ENCODE measurements around the gene KRTAP9-1. TPM values are rescaled to one million over a fixed set of nuclear protein-coding genes. Genes with fewer than 3 reads are reported as not detected.
A peak's percentile ranks its signal among the peaks of the same experiment; 100 is the strongest.
"Not testable (repeated sequence)": the region's sequence is repeated elsewhere in the genome, so short reads cannot be mapped to it uniquely, and the experiment has no call there.

Gene KRTAP9-1
- polyA plus RNA-seq, 3 donors, result not detected

DNA sequence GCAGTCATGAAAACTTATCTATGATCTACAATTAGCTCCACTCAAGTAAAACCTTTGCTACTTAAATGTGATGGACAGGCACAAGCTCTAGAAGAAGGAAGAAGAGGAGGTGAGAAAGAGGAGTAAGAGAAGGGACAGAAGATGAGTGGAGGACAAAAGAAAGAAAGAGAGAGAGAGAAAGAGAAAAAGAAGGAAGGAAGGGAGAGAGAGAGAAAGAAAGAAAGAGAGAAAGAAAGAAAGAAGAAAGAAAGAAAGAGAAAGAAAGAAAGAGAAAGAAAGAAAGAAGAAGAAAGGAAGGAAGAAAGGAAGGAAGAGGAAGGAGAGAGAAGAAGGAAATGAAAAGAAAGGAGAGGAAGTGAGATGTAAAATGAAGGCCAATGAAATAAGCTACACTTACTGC is 40.4 kb downstream of the KRTAP9-1 start:
- H3K27ac Mint-ChIP-seq, result no peak overlapping the region
- Histone ChIP-seq H3K27me3 (ENCODE audit: control insufficient read depth in 2 of 2, insufficient read depth in 2 of 2, low read length in 2 of 2) (peaks cover 0 to 3% of the 10 kb centered on the region in 2 donors), H2AFZ (ENCODE audit: insufficient read depth, low read depth, low read length, poor library complexity, severe bottlenecking) (no peak overlapping the region), H3K9ac (ENCODE audit: insufficient read depth, low read length, poor library complexity, severe bottlenecking) (no peak overlapping the region), H3K4me2 (replicated peaks; ENCODE audit: extremely low read depth, low read length, poor library complexity, severe bottlenecking) (no peak overlapping the region), H3K4me3 (replicated peaks in 1 of 3; ENCODE audit: low read depth in 2 of 3, low read length in 3 of 3) (no peak overlapping the region), H3K79me2 (ENCODE audit: insufficient read depth, low read length) (no peaks in the 10 kb centered on the region), H4K20me1 (ENCODE audit: insufficient read depth, low read length) (no peaks in the 10 kb centered on the region), H3K27ac (ENCODE audit: low read depth in 1 of 2, low read length in 2 of 2) (no peak overlapping the region), H3K4me1 (ENCODE audit: control insufficient read depth in 1 of 2, insufficient read depth in 2 of 2, low read length in 2 of 2) (no peaks in the 10 kb centered on the region), H3K9me3 (replicated peaks in 1 of 2; ENCODE audit: control insufficient read depth in 1 of 2, insufficient read depth in 1 of 2, low read length in 2 of 2) (no peaks in the 10 kb centered on the region), H3K36me3 (replicated peaks in 1 of 2; ENCODE audit: control insufficient read depth in 1 of 2, insufficient read depth in 2 of 2, low read length in 2 of 2) (no peaks in the 10 kb centered on the region)
- peaks cover 0 to 3% (median 0%) of the 10 kb centered on the region in 7 donors for H3K9me3 Mint-ChIP-seq
- no peak overlapping the region for H3K4me3 Mint-ChIP-seq
- TF ChIP-seq, protein P1, sequence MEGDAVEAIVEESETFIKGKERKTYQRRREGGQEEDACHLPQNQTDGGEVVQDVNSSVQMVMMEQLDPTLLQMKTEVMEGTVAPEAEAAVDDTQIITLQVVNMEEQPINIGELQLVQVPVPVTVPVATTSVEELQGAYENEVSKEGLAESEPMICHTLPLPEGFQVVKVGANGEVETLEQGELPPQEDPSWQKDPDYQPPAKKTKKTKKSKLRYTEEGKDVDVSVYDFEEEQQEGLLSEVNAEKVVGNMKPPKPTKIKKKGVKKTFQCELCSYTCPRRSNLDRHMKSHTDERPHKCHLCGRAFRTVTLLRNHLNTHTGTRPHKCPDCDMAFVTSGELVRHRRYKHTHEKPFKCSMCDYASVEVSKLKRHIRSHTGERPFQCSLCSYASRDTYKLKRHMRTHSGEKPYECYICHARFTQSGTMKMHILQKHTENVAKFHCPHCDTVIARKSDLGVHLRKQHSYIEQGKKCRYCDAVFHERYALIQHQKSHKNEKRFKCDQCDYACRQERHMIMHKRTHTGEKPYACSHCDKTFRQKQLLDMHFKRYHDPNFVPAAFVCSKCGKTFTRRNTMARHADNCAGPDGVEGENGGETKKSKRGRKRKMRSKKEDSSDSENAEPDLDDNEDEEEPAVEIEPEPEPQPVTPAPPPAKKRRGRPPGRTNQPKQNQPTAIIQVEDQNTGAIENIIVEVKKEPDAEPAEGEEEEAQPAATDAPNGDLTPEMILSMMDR (IDR thresholded peaks at IDR 0.05), result no peak
- H3K36me3 Mint-ChIP-seq, result no peaks in the 10 kb centered on the region
- H3K27me3 Mint-ChIP-seq (ENCODE audit: low read depth in 3 of 3), result peaks cover 3 to 20% (median 4%) of the 10 kb centered on the region in 3 donors
- no peaks in the 10 kb centered on the region for H3K4me1 Mint-ChIP-seq
- DNase-seq, result no peak
- intact Hi-C loops (cut with micrococcal nuclease), result no loop called here

DNA sequence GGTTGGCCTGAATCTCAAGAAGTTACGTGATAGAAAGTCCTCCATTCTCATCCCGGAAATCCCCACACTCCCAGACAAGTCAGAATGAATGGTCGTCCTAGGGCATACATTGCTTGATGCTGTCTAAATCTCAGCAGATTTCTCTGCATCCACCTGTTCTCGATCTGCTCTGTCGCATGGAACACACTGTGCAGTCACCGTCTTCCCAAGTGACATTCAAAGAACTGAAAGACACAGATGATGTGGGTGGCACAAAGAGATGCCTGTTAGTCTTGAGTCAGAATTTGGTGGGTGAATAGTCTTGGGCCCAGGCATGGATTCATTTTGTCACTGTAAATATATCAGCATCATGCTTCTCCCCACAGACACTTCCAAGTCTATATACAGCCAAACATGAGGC is 42.0 kb downstream of the KRTAP9-1 start:
- H3K27ac Mint-ChIP-seq, result no peak overlapping the region
- Histone ChIP-seq H3K27ac (ENCODE audit: low read depth in 1 of 2, low read length in 2 of 2) (no peak overlapping the region), H3K4me2 (replicated peaks; ENCODE audit: extremely low read depth, low read length, poor library complexity, severe bottlenecking) (no peak overlapping the region), H3K9ac (ENCODE audit: insufficient read depth, low read length, poor library complexity, severe bottlenecking) (no peak overlapping the region), H3K36me3 (replicated peaks in 1 of 2; ENCODE audit: control insufficient read depth in 1 of 2, insufficient read depth in 2 of 2, low read length in 2 of 2) (no peaks in the 10 kb centered on the region), H3K4me1 (ENCODE audit: control insufficient read depth in 1 of 2, insufficient read depth in 2 of 2, low read length in 2 of 2) (no peaks in the 10 kb centered on the region), H3K79me2 (ENCODE audit: insufficient read depth, low read length) (no peaks in the 10 kb centered on the region), H4K20me1 (ENCODE audit: insufficient read depth, low read length) (no peaks in the 10 kb centered on the region), H3K27me3 (ENCODE audit: control insufficient read depth in 2 of 2, insufficient read depth in 2 of 2, low read length in 2 of 2) (peaks cover 0 to 3% of the 10 kb centered on the region in 2 donors), H3K9me3 (replicated peaks in 1 of 2; ENCODE audit: control insufficient read depth in 1 of 2, insufficient read depth in 1 of 2, low read length in 2 of 2) (no peaks in the 10 kb centered on the region), H3K4me3 (replicated peaks in 1 of 3; ENCODE audit: low read depth in 2 of 3, low read length in 3 of 3) (no peak overlapping the region), H2AFZ (ENCODE audit: insufficient read depth, low read depth, low read length, poor library complexity, severe bottlenecking) (no peak overlapping the region)
- peaks cover 4 to 20% (median 8%) of the 10 kb centered on the region in 3 donors for H3K27me3 Mint-ChIP-seq (ENCODE audit: low read depth in 3 of 3)
- 90% methylated on average over 2 of the region's 6 CpGs for WGBS (ENCODE audit: insufficient coverage)
- TF ChIP-seq, protein P1 (IDR thresholded peaks at IDR 0.05), result no peak
- H3K4me1 Mint-ChIP-seq, result no peaks in the 10 kb centered on the region
- H3K36me3 Mint-ChIP-seq, result no peaks in the 10 kb centered on the region
- H3K9me3 Mint-ChIP-seq, result peaks cover 0 to 4% (median 0%) of the 10 kb centered on the region in 7 donors
- intact Hi-C loops (cut with micrococcal nuclease), result no loop called here
- no peak for DNase-seq
- H3K4me3 Mint-ChIP-seq, result peak overlapping the region in 1 of 2 donors; percentile 5

GRCh38 chr17:41232399-41233105 is 42.9 kb downstream of the KRTAP9-1 start, which contains the start of gene KRTAP9-3:
KRTAP9-3 (plus strand) TSS chr17:41232449; CDS start chr17:41232502, 53 bp downstream.
- H3K79me2 ChIP-seq (ENCODE audit: insufficient read depth, low read length); H4K20me1 ChIP-seq (ENCODE audit: insufficient read depth, low read length); H3K4me3 ChIP-seq (replicated peaks in 1 of 3; ENCODE audit: low read depth in 2 of 3, low read length in 3 of 3); H3K4me2 ChIP-seq (replicated peaks; ENCODE audit: extremely low read depth, low read length, poor library complexity, severe bottlenecking); H3K27ac Mint-ChIP-seq; H3K27ac ChIP-seq (ENCODE audit: low read depth in 1 of 2, low read length in 2 of 2); H3K9me3 ChIP-seq (replicated peaks in 1 of 2; ENCODE audit: control insufficient read depth in 1 of 2, insufficient read depth in 1 of 2, low read length in 2 of 2); intact Hi-C loops (cut with micrococcal nuclease); H3K9ac ChIP-seq (ENCODE audit: insufficient read depth, low read length, poor library complexity, severe bottlenecking); H3K9me3 Mint-ChIP-seq; H3K27me3 ChIP-seq (ENCODE audit: control insufficient read depth in 2 of 2, insufficient read depth in 2 of 2, low read length in 2 of 2); H2AFZ ChIP-seq (ENCODE audit: insufficient read depth, low read depth, low read length, poor library complexity, severe bottlenecking); H3K4me1 ChIP-seq (ENCODE audit: control insufficient read depth in 1 of 2, insufficient read depth in 2 of 2, low read length in 2 of 2); H3K4me1 Mint-ChIP-seq; DNase-seq; H3K36me3 ChIP-seq (replicated peaks in 1 of 2; ENCODE audit: control insufficient read depth in 1 of 2, insufficient read depth in 2 of 2, low read length in 2 of 2); H3K36me3 Mint-ChIP-seq: not testable (repeated sequence)
- 70% methylated on average over 1 of the region's 1 CpG for WGBS (ENCODE audit: insufficient coverage)
- peak within 1 kb of the TSS in 1 of 2 donors; percentile 5 for H3K4me3 Mint-ChIP-seq
- peaks cover 7 to 20% (median 8%) of the 10 kb centered on the region in 3 donors for H3K27me3 Mint-ChIP-seq (ENCODE audit: low read depth in 3 of 3)

Data from CD14-positive monocyte (primary cell).